ENCODE measurements around the gene CWH43.
"Not testable (repeated sequence)": the region's sequence is repeated elsewhere in the genome, so short reads cannot be mapped to it uniquely, and the experiment has no call there.

The CWH43 gene

GRCh38 chr4:48976041-48976440 is 10.0 kb upstream of the CWH43 start:
- no peak for DNase-seq (ENCODE audit: low read depth)

GRCh38 chr4:48979914-48980579 is 6.0 kb upstream of the CWH43 start:
- no peak for DNase-seq (ENCODE audit: low read depth)

GRCh38 chr4:48984005-48984404 is 2.1 kb upstream of the CWH43 start:
- not testable (repeated sequence) for DNase-seq (ENCODE audit: low read depth)

- DNase-seq (ENCODE audit: low read depth), result no peak
Measured at GRCh38 chr4:48985602-48985975, 486 bp upstream of the CWH43 start.

GRCh38 chr4:48986654-48987164 is 634 bp downstream of the CWH43 start:
- DNase-seq (ENCODE audit: low read depth), result no peak

GRCh38 chr4:48989461-48990203 is 3.6 kb downstream of the CWH43 start:
- no peak for DNase-seq (ENCODE audit: low read depth)

GRCh38 chr4:48991357-48991756 is 5.3 kb downstream of the CWH43 start:
- DNase-seq (ENCODE audit: low read depth), result no peak

GRCh38 chr4:48997962-48998361 is 11.9 kb downstream of the CWH43 start:
- DNase-seq (ENCODE audit: low read depth), result no peak

GRCh38 chr4:48998440-48998839 is 12.4 kb downstream of the CWH43 start:
- DNase-seq (ENCODE audit: low read depth), result no peak

GRCh38 chr4:49000806-49001205 is 14.7 kb downstream of the CWH43 start:
- DNase-seq (ENCODE audit: low read depth), result no peak

- DNase-seq (ENCODE audit: low read depth), result no peak
Measured at GRCh38 chr4:49002931-49003330, 16.9 kb downstream of the CWH43 start.

- DNase-seq (ENCODE audit: low read depth), result no peak
Measured at GRCh38 chr4:49018718-49019295, 32.7 kb downstream of the CWH43 start.

GRCh38 chr4:49032440-49033161 is 46.5 kb downstream of the CWH43 start:
- peak; percentile 12 for DNase-seq (ENCODE audit: low read depth)

GRCh38 chr4:49036528-49036927 is 50.5 kb downstream of the CWH43 start:
- no peak for DNase-seq (ENCODE audit: low read depth)

GRCh38 chr4:49044270-49044669 is 58.2 kb downstream of the CWH43 start:
- no peak for DNase-seq (ENCODE audit: low read depth)

GRCh38 chr4:49058306-49058705 is 72.2 kb downstream of the CWH43 start:
- DNase-seq (ENCODE audit: low read depth), result no peak

GRCh38 chr4:49063670-49064069 is 77.6 kb downstream of the CWH43 start:
- no peak for DNase-seq (ENCODE audit: low read depth)

- not testable (repeated sequence) for DNase-seq (ENCODE audit: low read depth)
Measured at GRCh38 chr4:49072196-49072595, 86.1 kb downstream of the CWH43 start.

GRCh38 chr4:49091883-49092282 is 105.8 kb downstream of the CWH43 start:
- DNase-seq (ENCODE audit: low read depth), result not testable (repeated sequence)

- DNase-seq (ENCODE audit: low read depth), result not testable (repeated sequence)
Measured at GRCh38 chr4:49092608-49093135, 106.6 kb downstream of the CWH43 start.

- not testable (repeated sequence) for DNase-seq (ENCODE audit: low read depth)
Measured at GRCh38 chr4:49096215-49096614, 110.1 kb downstream of the CWH43 start.

- DNase-seq (ENCODE audit: low read depth), result not testable (repeated sequence)
Measured at GRCh38 chr4:49096627-49097026, 110.6 kb downstream of the CWH43 start.

All from activated T-cell treated with anti-CD3 and anti-CD28 coated beads for 48 hours (primary cell).